Gastroesophageal sphincter (tissue), 4 donors: Measurements from ENCODE around the gene APOBEC3A. TPM values are rescaled to one million over a fixed set of nuclear protein-coding genes. Genes with fewer than 3 reads are reported as not detected.

Source experiments
- ATAC-seq: fragments of 150-250 bp; one replicate; pipeline ENCODE4 v1.9.1; 2016; ENCODE audit warnings: mild to moderate bottlenecking, moderate library complexity
- H3K27ac ChIP-seq, 4 donors: fragments of 200-600 bp; sonication (generic) in 3 of 4; 1 replicate in 3 of 4; 2 replicates in 1 of 4; pipeline ENCODE4 v1.5.1; 2016 to 2019
- H3K27me3 ChIP-seq: fragments of 200-600 bp; sonication (generic); one replicate; pipeline ENCODE4 v1.5.1; 2019
- H3K36me3 ChIP-seq, 2 donors: fragments of 200-600 bp; sonication (generic); one replicate each; pipeline ENCODE4 v1.5.1; 2019; ENCODE audit warnings: control low read depth in 1 of 2
- H3K4me1 ChIP-seq, 3 donors: fragments of 200-600 bp; sonication (generic); 1 replicate in 2 of 3; 2 replicates in 1 of 3; pipeline ENCODE4 v1.5.1; 2016 to 2019; ENCODE audit warnings: control low read depth in 2 of 3
- H3K4me3 ChIP-seq, 2 donors: fragments of 200-600 bp; sonication (generic); one replicate each; pipeline ENCODE4 v1.5.1; 2019; ENCODE audit warnings: mild to moderate bottlenecking in 1 of 2, moderate library complexity in 1 of 2
- H3K9me3 ChIP-seq, 3 donors: fragments of 200-600 bp; sonication (generic); one replicate each; pipeline ENCODE4 v1.5.1; 2017 to 2019; ENCODE audit warnings: control low read depth in 2 of 3
- EP300 ChIP-seq: sonication (generic); formaldehyde crosslinking; IDR thresholded peaks from one replicate; pipeline ENCODE4 v1.6.1; 2017; ENCODE audit warnings: antibody characterized with exemption, mild to moderate bottlenecking
- POLR2A ChIP-seq, 2 donors: fragments of 450-650 bp; IDR thresholded peaks; one replicate each; pipeline ENCODE4 v1.6.1; 2017; ENCODE audit warnings: antibody characterized with exemption in 2 of 2, mild to moderate bottlenecking in 2 of 2, moderate library complexity in 1 of 2
- POLR2AphosphoS5 ChIP-seq: sonication (generic); formaldehyde crosslinking; IDR thresholded peaks from one replicate; pipeline ENCODE4 v1.6.1; 2017; ENCODE audit warnings: antibody characterized with exemption
- WGBS, 2 donors: methylation state at CpG; one replicate each; pipeline ENCODE4 v1.1.5; 2018; ENCODE audit warnings: low coverage in 1 of 2; 5-methylcytosine and 5-hydroxymethylcytosine counted together
- total RNA-seq, 4 donors: library from RNA; depleted of rRNA; stranded (reverse); fragments of >200 nt; gene quantifications; one replicate each; pipeline ENCODE4 v1.1.0, GENCODE V29; 2016
- TF ChIP-seq, protein P1 (sequence below), 4 experiments: fragments of 200-600 bp in 2 of 4; fragments of 450-650 bp in 2 of 4; sonication (generic) in 1 of 4; IDR thresholded peaks; one replicate each; pipeline ENCODE4 v1.5.1; 2017 to 2019; ENCODE audit warnings: antibody characterized with exemption in 4 of 4, mild to moderate bottlenecking in 2 of 4, moderate library complexity in 2 of 4

The APOBEC3A gene
- total RNA-seq, 4 donors from 2014 or later: 0.35 to 4.4 TPM; not detected in 2

DNA sequence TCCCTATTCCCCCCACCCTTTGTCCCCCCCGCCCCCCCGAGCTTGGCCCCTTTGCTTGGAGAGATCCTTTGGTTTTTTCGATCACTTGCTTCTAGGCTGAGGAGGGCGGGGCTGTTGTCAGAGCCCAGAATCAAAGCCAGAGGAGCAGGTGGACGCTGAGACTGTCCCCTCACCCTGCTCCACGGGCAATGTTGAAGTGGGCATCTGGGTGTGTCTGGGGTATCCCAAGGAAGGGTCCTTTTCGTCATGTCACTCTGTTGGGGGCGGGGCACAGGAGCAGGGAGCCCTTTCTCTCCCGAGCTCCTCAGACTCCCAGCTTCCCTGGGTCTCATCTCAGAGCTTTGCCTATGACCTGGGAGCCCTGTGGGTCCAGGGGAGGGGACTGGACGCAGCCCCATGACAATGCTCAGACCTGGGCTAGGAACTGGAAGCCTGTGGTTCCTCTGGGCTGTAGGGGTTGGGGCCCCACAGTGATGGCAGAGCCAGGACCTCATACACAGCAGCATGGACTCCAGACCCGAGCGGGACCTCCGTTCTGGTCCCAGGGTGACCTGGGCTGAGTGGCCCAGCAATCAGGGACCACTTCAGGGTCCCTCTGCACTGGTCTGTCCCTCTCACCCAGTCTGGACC lies 2.9 kb upstream of the APOBEC3A start:
- H3K27me3 ChIP-seq: no peaks in the 10 kb centered on the region
- H3K27ac ChIP-seq: no peak overlapping the region
- no peak for ATAC-seq
- H3K36me3 ChIP-seq: no peaks in the 10 kb centered on the region
- no CpG with 5 or more reads among the region's 13 CpGs for WGBS, 2 donors
- no peak overlapping the region for H3K4me3 ChIP-seq
- TF ChIP-seq, protein P1, sequence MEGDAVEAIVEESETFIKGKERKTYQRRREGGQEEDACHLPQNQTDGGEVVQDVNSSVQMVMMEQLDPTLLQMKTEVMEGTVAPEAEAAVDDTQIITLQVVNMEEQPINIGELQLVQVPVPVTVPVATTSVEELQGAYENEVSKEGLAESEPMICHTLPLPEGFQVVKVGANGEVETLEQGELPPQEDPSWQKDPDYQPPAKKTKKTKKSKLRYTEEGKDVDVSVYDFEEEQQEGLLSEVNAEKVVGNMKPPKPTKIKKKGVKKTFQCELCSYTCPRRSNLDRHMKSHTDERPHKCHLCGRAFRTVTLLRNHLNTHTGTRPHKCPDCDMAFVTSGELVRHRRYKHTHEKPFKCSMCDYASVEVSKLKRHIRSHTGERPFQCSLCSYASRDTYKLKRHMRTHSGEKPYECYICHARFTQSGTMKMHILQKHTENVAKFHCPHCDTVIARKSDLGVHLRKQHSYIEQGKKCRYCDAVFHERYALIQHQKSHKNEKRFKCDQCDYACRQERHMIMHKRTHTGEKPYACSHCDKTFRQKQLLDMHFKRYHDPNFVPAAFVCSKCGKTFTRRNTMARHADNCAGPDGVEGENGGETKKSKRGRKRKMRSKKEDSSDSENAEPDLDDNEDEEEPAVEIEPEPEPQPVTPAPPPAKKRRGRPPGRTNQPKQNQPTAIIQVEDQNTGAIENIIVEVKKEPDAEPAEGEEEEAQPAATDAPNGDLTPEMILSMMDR (IDR thresholded peaks at IDR 0.05): no peak
- TF ChIP-seq POLR2A (IDR thresholded peaks at IDR 0.05) (no peak), EP300 (no peak), POLR2AphosphoS5 (no peak)
- no peaks in the 10 kb centered on the region for H3K9me3 ChIP-seq
- no peaks in the 10 kb centered on the region for H3K4me1 ChIP-seq

DNA sequence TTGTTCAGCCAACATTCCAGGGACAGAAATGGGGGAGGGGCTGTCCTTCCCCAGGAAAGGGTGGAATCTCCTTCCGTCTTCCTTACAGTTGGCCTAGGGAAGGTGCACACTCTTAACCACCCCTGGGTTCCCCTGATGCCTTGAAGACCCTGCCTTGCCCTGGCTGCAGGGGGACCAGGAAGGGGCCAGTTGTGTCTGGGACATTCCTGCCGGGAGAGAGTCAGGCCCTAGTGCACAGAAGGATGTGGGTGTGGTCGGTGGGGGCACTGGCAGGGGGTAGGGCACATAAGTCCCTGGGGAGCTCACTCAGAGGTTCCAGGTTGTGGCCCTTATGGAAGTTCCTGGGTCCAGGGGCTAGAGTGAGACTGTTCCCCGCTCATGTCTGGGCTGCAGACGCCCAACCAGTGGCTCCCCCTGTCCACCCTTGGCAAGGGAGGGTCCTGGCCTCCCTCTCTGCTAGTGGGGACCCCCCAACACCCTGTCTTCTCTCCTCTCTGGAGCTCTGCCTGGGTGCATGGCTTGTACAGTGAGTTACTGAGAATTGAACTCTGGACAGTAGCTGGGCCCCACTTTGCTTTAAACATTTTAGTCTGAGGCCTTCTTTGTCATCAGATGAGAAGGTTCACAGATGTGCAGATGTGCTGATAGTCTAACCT lies 2.0 kb upstream of the APOBEC3A start:
- WGBS, 2 donors: 50% methylated on average over 1 of the region's 5 CpGs
- H3K27ac ChIP-seq: no peak overlapping the region
- no peaks in the 10 kb centered on the region for H3K27me3 ChIP-seq
- no peaks in the 10 kb centered on the region for H3K36me3 ChIP-seq
- TF ChIP-seq EP300 (no peak), POLR2A (IDR thresholded peaks at IDR 0.05) (no peak), POLR2AphosphoS5 (no peak)
- TF ChIP-seq, protein P1 (IDR thresholded peaks at IDR 0.05): no peak
- H3K9me3 ChIP-seq: no peaks in the 10 kb centered on the region
- H3K4me3 ChIP-seq: no peak overlapping the region
- H3K4me1 ChIP-seq: no peaks in the 10 kb centered on the region
- no peak for ATAC-seq

DNA sequence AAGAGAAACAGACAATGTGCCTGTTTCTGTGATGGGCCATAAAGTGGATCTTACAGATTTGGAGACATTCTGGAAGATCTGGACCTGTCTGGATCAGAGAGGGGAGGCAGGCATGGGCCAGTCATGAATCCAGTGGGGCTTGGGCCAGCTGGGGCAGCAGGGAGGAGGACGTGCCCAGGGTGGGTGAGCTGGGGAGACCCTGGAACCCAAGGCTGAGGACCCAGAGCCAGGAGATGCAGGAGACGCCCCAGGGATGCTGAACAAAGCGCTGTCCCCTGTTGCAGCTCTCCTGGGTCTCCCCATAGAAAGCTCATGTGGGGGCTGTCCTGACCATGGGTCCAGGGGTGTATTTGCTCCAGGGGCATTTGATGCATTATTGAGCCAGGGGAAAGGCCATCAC lies 1.5 kb upstream of the APOBEC3A start:
- Histone ChIP-seq H3K9me3 (no peaks in the 10 kb centered on the region), H3K27me3 (no peaks in the 10 kb centered on the region), H3K4me1 (no peaks in the 10 kb centered on the region), H3K4me3 (no peak overlapping the region), H3K36me3 (no peaks in the 10 kb centered on the region), H3K27ac (no peak overlapping the region)
- WGBS, 2 donors: 86% methylated on average over 1 of the region's 3 CpGs; no CpG with 5 or more reads in 1 of the 2 donors
- TF ChIP-seq EP300: no peak
- no peak for TF ChIP-seq POLR2A (IDR thresholded peaks at IDR 0.05)
- TF ChIP-seq, protein P1 (IDR thresholded peaks at IDR 0.05): no peak
- TF ChIP-seq POLR2AphosphoS5: no peak
- ATAC-seq: no peak

DNA sequence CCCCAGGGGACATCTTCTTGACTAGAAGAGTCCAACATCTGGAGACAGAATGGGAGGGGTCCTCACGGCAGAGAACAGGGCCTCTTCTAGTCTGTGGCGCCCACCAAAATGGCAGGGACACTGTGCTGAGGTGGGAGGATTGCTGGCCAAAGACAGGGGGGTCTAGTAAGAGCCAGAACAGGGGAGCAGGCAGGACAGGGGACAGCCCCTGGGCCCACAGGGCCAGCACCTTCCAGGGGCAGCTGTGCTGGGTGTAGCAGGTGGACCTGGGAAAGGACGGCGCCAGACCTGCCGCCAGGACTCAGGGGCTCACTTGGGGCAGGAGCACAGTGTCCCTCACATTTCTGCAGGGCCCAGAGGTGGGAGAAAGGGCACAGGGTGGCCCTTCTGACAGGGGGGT lies 858 bp upstream of the APOBEC3A start:
- Histone ChIP-seq H3K9me3 (no peaks in the 10 kb centered on the region), H3K27me3 (no peaks in the 10 kb centered on the region)
- WGBS, 2 donors: no CpG with 5 or more reads among the region's 5 CpGs

More for the DNA sequence above, 858 bp upstream of the APOBEC3A start:
- no peaks in the 10 kb centered on the region for H3K36me3 ChIP-seq
- no peak overlapping the region for H3K27ac ChIP-seq
- no peak for ATAC-seq
- H3K4me3 ChIP-seq: no peak overlapping the region
- no peaks in the 10 kb centered on the region for H3K4me1 ChIP-seq
- no peak for TF ChIP-seq POLR2AphosphoS5
- no peak for TF ChIP-seq EP300
- no peak for TF ChIP-seq POLR2A (IDR thresholded peaks at IDR 0.05)
- TF ChIP-seq, protein P1 (IDR thresholded peaks at IDR 0.05): no peak
